HEK293T (cell line): ENCODE data around the gene TNFRSF8.

Experiments
- CTCF ChIA-PET: fragments of 350-600 bp; formaldehyde crosslinking; extraction: SDS; loops from one replicate; lab custom pipeline; 2021; ENCODE audit warnings: antibody characterized with exemption, inconsistent platforms; lab: Yijun Ruan, JAX
- POLR2A ChIA-PET: fragments of 350-600 bp; formaldehyde crosslinking; extraction: SDS; loops from one replicate; lab custom pipeline; 2020; ENCODE audit warnings: antibody characterized with exemption, inconsistent platforms; lab: Yijun Ruan, JAX
- DNase-seq: peaks from one replicate; pipeline ENCODE4 v3.0.0; 2012; ENCODE audit warnings: mixed read lengths; ENCODE audit errors: extremely low spot score
- ARNT ChIP-seq: fragments of 450-650 bp; IDR thresholded peaks from 2 replicates; pipeline ENCODE4 v1.6.1; 2017; ENCODE audit warnings: mild to moderate bottlenecking
- BHLHE40 ChIP-seq: fragments of 450-650 bp; IDR thresholded peaks from 2 replicates; pipeline ENCODE4 v1.6.1; 2016; ENCODE audit warnings: mild to moderate bottlenecking, moderate library complexity, borderline replicate concordance
- CTBP1 ChIP-seq: fragments of 450-650 bp; IDR thresholded peaks from 2 replicates; pipeline ENCODE4 v1.6.1; 2016; ENCODE audit warnings: borderline replicate concordance
- ELF4 ChIP-seq: fragments of 450-650 bp; IDR thresholded peaks from 2 replicates; pipeline ENCODE4 v1.6.1; 2017; ENCODE audit warnings: antibody characterized with exemption
- FOXA1 ChIP-seq: fragments of 450-650 bp; IDR thresholded peaks from 2 replicates; pipeline ENCODE4 v1.6.1; 2016; ENCODE audit warnings: mild to moderate bottlenecking
- FOXK2 ChIP-seq: fragments of 450-650 bp; IDR thresholded peaks from 2 replicates; pipeline ENCODE4 v1.6.1; 2016; ENCODE audit warnings: mild to moderate bottlenecking
- FOXM1 ChIP-seq: fragments of 450-650 bp; IDR thresholded peaks from 2 replicates; pipeline ENCODE4 v1.6.1; 2017; ENCODE audit warnings: mild to moderate bottlenecking, borderline replicate concordance
- HDGF ChIP-seq: fragments of 450-650 bp; IDR thresholded peaks from 2 replicates; pipeline ENCODE4 v1.6.1; 2017; ENCODE audit warnings: antibody characterized with exemption, borderline replicate concordance
- L3MBTL2 ChIP-seq: fragments of 450-650 bp; conservative IDR thresholded peaks from 2 replicates; pipeline ENCODE4 v1.6.1; 2016; ENCODE audit warnings: mild to moderate bottlenecking
- LEF1 ChIP-seq: fragments of 450-650 bp; IDR thresholded peaks from 2 replicates; pipeline ENCODE4 v1.6.1; 2017; ENCODE audit warnings: mild to moderate bottlenecking, borderline replicate concordance
- NFRKB ChIP-seq: fragments of 450-650 bp; IDR thresholded peaks from 2 replicates; pipeline ENCODE4 v1.6.1; 2016; ENCODE audit warnings: mild to moderate bottlenecking, moderate library complexity
- PKNOX1 ChIP-seq: fragments of 450-650 bp; IDR thresholded peaks from 2 replicates; pipeline ENCODE4 v1.6.1; 2016
- SP1 ChIP-seq: fragments of 450-650 bp; IDR thresholded peaks from 2 replicates; pipeline ENCODE4 v1.6.1; 2017
- SUZ12 ChIP-seq: fragments of 450-650 bp; IDR thresholded peaks from 2 replicates; pipeline ENCODE4 v1.6.1; 2016; ENCODE audit warnings: mild to moderate bottlenecking
- TARDBP ChIP-seq: fragments of 450-650 bp; IDR thresholded peaks from 2 replicates; pipeline ENCODE4 v1.6.1; 2016
- ZNF384 ChIP-seq: fragments of 450-650 bp; IDR thresholded peaks from 2 replicates; pipeline ENCODE4 v1.6.1; 2016

TNFRSF8 gene

GRCh38 chr1:12073796-12074195, 10.7 kb downstream of the TNFRSF8 start:
- no peak for TF ChIP-seq HDGF
- TF ChIP-seq FOXA1, result no peak
- no peak for TF ChIP-seq FOXK2
- TF ChIP-seq ELF4, result no peak
- TF ChIP-seq SUZ12, result no peak
- no peak for TF ChIP-seq NFRKB
- no peak for TF ChIP-seq TARDBP
- no peak for TF ChIP-seq SP1
- no peak for TF ChIP-seq ZNF384
- ChIA-PET POLR2A (no interaction called here), CTCF (no interaction called here)
- DNase-seq, result no peak

GRCh38 chr1:12075195-12076114, 12.4 kb downstream of the TNFRSF8 start:
- no peak for DNase-seq
- POLR2A ChIA-PET, result interaction anchor here (0.8 to 1.5 kb wide), 2 partner anchors 56 to 166 kb away, joined by 3 to 5 read pairs; partner anchors contain the start of gene MIIP
- TF ChIP-seq TARDBP, result no peak
- no peak for TF ChIP-seq ARNT
- no peak for TF ChIP-seq CTBP1
- TF ChIP-seq FOXM1, result no peak
- no peak for TF ChIP-seq FOXK2
- no peak for TF ChIP-seq SP1
- CTCF ChIA-PET, result no interaction called here

GRCh38 chr1:12076425-12077005, 13.4 kb downstream of the TNFRSF8 start:
- DNase-seq, result no peak
- ChIA-PET CTCF (no interaction called here), POLR2A (interaction anchor here (0.6 to 1.5 kb wide), 3 partner anchors 25 to 167 kb away, joined by 3 to 5 read pairs (median 3); partner anchors contain the start of gene MIIP)
- TF ChIP-seq NFRKB (no peak), HDGF (no peak), PKNOX1 (no peak), ARNT (no peak), SP1 (no peak), SUZ12 (no peak), ZNF384 (no peak), LEF1 (no peak), CTBP1 (no peak), BHLHE40 (no peak), FOXM1 (no peak), FOXK2 (no peak), L3MBTL2 (no peak), TARDBP (no peak), ELF4 (no peak), FOXA1 (no peak)

GRCh38 chr1:12078575-12078937, 15.5 kb downstream of the TNFRSF8 start:
- ChIA-PET CTCF (interaction anchor here (1.9 kb wide), 1 partner anchor 11 kb away, joined by 12 read pairs; no protein-coding TSS in a partner anchor), POLR2A (interaction anchor here (0.7 to 0.9 kb wide), 2 partner anchors 60 to 170 kb away, joined by 3 read pairs; partner anchors contain the start of gene MIIP)
- no peak for DNase-seq
- TF ChIP-seq FOXK2, result no peak
- no peak for TF ChIP-seq ZNF384
- TF ChIP-seq LEF1, result no peak
- TF ChIP-seq TARDBP, result no peak
- no peak for TF ChIP-seq NFRKB
- no peak for TF ChIP-seq CTBP1
- TF ChIP-seq PKNOX1, result no peak
- TF ChIP-seq SP1, result no peak
- TF ChIP-seq SUZ12, result no peak
- no peak for TF ChIP-seq FOXM1
- TF ChIP-seq ELF4, result no peak
- TF ChIP-seq FOXA1, result no peak
- TF ChIP-seq ARNT, result no peak
- no peak for TF ChIP-seq BHLHE40
- no peak for TF ChIP-seq HDGF

GRCh38 chr1:12078938-12079861, 16.1 kb downstream of the TNFRSF8 start:
- POLR2A ChIA-PET, result interaction anchor here (0.6 to 1.1 kb wide), 5 partner anchors 9 to 230 kb away, joined by 3 to 5 read pairs (median 3); partner anchors contain the start of gene MIIP
- DNase-seq, result peak; percentile 79
- CTCF ChIA-PET, result interaction anchor here (0.6 to 1.9 kb wide), 9 partner anchors 8 to 1683 kb away, joined by 3 to 12 read pairs (median 4); partner anchors contain the start of gene MIIP
- TF ChIP-seq BHLHE40 (no peak), HDGF (no peak), FOXK2 (no peak)
